ENCODE results near the gene U2AF2.

Gene U2AF2

GRCh38 chr19:55677572-55678028 is 22.8 kb downstream of the U2AF2 start:
- DNase-seq, result no peak

DNA sequence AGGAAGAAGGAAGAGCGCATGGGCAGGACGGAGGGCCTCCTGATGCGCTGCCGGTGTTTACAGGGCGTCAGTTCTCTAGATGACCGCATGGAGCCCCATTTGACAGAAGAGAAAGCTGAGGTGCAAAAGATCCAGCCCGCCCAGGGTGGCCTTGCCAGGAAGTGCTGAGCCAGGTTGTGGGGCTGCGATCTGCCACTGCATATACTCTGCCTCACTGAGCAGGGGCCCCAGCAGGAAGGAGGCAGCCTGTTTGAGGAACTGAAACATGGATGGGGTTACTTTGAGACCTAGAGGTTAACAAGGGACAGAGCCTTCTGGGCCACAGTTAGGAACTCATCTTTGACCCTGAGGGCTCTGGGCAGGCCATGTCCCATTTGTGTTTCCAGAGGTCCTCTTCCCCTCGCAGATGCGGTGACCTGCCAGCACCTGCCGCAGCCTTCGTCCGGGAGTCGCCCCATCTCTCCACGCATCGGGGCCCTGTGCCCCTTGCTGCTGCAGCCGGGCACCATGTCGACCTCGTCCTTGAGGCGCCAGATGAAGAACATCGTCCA is 23.4 kb downstream of the U2AF2 start:
- peak; percentile 15 to 18 for DNase-seq

GRCh38 chr19:55679343-55680257 is 24.8 kb downstream of the U2AF2 start:
- no peak for DNase-seq

GRCh38 chr19:55680339-55681130 is 25.7 kb downstream of the U2AF2 start:
- no peak for DNase-seq

- DNase-seq, result no peak
Measured at GRCh38 chr19:55681131-55682092, 26.6 kb downstream of the U2AF2 start.

DNA sequence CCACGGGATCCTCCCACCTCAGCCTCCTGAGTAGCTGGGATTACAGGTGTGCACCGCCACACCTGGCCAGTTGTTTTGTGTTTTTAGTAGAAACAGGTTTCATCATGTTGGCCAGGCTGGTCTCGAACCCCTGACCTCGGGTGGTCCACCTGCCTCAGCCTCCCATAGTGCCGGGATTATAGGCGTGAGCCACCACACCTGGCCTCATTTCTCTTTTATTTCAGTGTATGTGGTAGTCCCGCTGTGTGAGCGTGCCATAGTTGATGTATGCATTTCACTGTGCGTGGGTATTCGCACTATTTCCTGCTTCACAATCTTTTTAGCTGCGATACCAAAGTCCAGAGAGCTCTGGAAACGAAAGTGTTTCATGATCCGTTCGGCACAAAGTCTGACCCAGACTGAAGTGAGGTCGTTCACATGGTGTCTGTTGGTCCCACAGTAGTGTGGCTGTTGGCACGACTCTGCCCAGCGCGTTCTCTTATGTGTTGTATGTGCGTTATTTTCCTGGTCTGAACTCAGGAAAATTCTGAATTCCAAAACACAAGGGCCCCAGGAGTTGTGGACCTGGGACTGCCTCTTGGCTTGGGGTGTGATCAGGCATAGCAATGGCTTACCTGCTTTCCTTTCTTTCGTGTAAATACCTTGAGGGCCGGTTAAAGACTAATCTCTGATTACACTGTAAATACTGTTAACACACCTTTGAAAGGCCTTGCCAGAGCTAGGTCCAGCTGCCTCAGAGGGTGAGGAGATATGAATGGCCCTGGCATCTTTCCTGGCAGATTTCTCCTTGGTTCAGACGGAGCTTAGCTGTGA is 28.8 kb downstream of the U2AF2 start:
- no peak for DNase-seq

DNA sequence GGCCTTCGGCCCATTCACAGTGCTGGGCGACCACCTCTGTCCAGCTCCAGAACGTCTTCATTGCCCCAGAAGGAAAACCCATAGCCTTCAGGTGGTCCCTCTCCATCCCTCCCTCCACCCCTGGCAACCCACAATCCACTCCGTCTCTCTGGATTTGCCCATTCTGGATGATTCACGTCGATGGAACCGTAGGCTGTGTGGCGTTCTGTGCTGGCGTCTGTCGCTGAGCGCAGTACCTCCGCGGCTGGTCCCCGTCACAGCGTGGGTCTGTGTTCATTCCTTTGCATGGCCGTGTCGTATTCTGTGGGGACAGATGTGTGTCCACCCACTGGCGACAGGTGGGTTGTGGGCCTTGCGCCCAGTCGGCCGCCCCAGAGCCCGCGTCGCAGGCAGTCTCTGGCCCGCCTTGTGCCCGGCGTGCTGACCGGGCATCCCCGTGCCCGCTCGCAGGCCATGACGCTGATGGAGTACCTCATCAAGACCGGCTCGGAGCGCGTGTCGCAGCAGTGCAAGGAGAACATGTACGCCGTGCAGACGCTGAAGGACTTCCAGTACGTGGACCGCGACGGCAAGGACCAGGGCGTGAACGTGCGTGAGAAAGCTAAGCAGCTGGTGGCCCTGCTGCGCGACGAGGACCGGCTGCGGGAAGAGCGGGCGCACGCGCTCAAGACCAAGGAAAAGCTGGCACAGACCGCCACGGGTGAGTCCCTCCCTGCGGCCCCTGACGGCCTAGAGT is 30.3 kb downstream of the U2AF2 start:
- no peak for DNase-seq

DNA sequence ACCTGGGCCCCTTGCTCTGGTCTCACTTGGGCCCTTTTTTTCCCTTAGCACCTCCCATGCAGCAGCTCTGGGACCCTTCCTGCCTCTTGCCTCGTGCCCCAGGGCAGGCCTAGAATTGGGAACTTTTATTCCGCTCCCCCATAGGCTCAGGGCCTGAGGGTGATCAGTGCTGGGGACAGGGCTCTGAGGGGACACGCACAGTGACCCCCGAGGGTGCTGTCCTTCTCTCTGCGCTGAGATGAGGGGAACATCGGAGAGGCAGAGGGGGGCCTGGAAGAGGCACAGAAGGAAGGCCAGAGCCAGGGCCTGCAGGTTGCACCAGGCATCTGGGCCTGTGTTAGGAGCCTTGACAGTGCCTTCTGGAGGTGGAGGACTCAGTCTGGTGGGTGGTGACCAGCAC is 30.9 kb downstream of the U2AF2 start:
- no peak for DNase-seq

GRCh38 chr19:55686311-55687050 is 31.6 kb downstream of the U2AF2 start:
- DNase-seq, result no peak

- no peak for DNase-seq
Measured at GRCh38 chr19:55687281-55688201, 32.7 kb downstream of the U2AF2 start.

GRCh38 chr19:55688422-55689218 is 33.8 kb downstream of the U2AF2 start:
- DNase-seq, result no peak

DNA sequence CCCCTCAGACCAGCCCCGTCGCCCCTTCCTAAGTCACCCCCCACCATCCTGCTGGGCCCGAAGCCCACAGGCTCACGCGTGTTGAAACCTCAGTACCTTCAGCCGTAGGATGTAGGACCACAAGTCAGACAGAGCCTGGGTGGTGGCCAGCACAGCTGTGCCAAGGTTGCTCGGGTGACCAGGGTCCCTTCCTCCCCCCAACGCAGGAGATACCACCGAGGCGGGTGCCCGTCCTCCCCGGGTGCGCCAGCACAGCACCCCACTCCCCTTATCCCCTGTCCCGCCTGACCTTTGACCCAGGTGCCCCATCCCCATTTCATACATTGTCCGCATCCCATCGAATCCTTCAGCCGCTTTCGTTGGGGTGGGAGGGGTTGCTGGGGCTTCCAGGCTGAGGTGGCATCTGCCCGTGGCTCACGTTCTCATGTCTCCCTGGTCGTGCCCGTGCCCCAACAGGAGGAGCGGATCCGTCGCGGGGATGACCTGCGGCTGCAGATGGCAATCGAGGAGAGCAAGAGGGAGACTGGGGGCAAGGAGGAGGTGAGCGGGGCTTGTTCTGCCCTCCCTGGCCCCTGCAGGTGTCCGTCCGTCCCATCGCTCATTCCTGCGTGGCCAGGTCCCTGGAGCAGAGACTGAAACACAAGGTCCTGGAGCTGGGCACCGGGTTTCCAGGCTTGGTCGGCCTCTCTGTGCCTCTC is 34.7 kb downstream of the U2AF2 start:
- no peak for DNase-seq

- DNase-seq, result no peak
Measured at GRCh38 chr19:55690109-55690768, 35.4 kb downstream of the U2AF2 start.

DNA sequence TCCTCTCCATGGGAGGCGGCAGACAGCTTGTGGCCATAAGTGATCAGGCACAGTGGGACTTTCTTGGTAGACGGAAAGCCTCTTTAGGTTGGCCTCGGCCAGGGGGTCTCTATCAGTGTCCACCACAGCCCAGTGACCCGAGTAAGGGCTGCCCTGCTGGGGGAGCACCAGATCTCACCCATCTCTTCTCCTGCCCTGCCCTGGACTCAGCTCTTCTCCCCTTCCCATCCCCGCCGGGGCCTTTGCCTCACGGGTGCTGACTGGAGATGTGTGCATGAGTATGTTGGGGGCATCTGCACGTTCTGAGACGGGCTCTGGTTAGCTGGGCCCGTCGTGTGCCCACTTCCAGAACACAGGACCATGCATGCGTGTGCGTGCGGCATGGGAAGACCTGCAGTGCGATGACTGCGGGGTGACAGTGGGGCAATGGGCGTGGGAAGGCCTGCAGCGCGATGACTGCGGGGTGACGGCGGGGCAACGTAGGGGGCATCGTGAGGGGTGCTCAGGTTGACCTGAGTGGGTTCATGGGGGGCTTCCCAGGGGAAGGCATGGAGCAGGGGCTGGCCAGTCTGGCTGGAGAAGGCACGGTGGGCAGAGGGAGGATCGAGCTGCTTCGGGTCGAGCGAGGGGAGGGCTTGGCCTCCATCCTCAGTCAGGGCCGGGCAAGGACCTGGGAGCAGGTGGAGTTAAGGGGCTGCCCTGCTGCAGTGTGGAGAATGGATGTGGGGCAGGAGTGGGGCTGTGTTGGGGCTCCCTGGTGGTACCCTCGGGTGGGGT is 36.1 kb downstream of the U2AF2 start:
- no peak for DNase-seq

DNA sequence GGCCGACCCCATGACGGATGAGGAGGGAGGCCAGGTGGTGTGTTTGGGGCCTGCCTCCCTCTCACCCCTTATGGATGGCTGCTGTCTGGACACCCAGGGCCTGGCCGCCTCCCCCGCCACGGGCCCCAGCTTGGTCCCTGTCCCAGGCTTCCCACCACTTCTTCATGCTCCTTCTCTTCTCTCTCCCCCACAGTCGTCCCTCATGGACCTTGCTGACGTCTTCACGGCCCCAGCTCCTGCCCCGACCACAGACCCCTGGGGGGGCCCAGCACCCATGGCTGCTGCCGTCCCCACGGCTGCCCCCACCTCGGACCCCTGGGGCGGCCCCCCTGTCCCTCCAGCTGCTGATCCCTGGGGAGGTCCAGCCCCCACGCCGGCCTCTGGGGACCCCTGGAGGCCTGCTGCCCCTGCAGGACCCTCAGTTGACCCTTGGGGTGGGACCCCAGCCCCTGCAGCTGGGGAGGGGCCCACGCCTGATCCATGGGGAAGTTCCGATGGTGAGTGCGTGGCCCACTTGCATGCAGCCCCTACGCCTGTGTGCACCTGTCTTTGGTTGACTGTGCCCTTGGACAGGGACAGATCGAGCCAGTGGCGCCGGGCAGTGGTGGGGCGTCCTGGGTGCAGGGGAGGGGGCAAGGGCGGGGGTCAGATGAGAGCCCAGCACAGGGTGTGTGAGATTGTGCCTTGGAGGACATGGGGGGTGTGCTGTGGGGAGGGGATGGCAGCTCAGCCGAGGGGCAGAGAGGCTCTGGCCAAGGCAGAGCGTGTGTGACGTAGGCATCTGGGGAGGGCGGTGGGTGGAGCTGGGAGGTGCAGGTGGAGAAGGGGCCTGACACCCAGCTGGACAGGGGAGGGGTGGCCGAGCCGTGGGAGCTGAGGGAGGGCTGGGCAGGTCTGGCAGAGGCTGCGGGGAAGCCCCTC is 37.0 kb downstream of the U2AF2 start:
- DNase-seq, result no peak

All from hippocampal formation (tissue), 2 donors.